LNCAP (cell line): ENCODE data around the gene CIAO3.

Experiments used
- CTCF ChIP-seq: fragments of 450-650 bp; IDR thresholded peaks from 2 replicates; pipeline ENCODE4 v1.5.1; 2017; ENCODE audit warnings: mild to moderate bottlenecking

CIAO3 gene

GRCh38 chr16:740764-741505 is at the start of gene CIAO3:
Gene CIAO3 (minus strand): TSS chr16:740997. CDS start chr16:740985, 12 bp downstream.
- peak; percentile 97 for TF ChIP-seq CTCF

DNA sequence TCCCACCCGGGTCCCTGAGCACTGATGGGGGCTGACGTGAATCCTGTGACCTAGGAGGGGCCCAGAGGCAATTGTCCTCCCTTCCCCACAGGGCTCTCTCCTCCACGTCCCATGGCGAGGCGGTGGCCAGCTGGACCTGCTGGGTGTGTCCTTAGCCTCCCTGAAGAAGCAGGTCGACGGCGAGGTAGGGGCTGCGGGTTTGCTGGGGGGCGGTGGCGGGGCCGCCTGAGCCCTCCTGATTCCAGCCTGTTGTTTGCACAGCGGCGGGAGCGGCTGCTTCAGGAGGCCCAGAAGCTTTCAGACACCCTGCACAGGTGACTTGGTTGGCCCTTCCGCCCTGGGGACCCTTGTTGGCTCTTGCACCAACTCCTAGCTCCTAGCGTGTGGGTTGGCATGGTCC is 49.3 kb upstream of the CIAO3 start:
- TF ChIP-seq CTCF, result no peak

- no peak for TF ChIP-seq CTCF
These were observed 48.5 kb upstream of the CIAO3 start for GRCh38 chr16:789191-789850.

DNA sequence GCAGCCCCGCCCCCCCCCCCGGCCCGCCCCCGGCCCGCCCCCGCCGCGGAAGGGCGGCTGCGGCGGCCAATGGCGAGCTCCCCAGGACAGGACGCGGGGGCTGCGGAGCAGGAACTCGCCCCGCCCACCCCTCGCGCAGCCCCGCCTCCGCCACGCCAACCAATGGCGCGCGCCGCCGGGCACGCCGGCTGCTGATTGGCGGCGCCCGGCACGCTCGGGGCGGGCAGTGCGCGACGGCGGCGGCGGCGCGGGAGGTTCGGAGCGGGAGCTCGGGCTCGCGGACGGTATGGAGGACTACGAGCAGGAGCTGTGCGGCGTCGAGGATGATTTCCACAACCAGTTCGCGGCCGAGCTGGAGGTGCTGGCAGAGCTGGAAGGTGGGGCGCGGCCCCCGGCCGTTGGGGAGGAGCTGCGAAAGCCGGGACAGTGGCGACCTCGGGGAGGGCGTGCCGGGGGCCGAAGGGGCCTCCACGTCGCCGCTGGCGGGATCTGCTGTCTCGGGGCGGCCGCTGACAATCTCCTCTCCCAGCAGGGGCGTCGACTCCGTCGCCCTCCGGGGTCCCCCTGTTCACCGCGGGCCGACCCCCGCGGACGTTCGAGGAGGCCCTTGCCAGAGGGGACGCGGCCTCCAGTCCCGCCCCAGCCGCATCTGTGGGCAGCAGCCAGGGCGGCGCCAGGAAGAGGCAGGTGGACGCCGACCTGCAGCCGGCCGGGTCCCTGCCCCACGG is 47.8 kb upstream of the CIAO3 start, which contains the start of gene CHTF18:
Gene CHTF18 (plus strand): TSS at position 222 of the 728 bp plus-strand sequence. CDS start 65 bp downstream, at position 287.
- no peak for TF ChIP-seq CTCF

GRCh38 chr16:787978-788398 is 47.2 kb upstream of the CIAO3 start, which contains the start of gene RPUSD1:
Gene RPUSD1 (minus strand): TSS chr16:788381. CDS start chr16:787737, 644 bp downstream.
- no peak for TF ChIP-seq CTCF

- no peak for TF ChIP-seq CTCF
These were observed 46.6 kb upstream of the CIAO3 start for GRCh38 chr16:787321-787966.
